ENCODE measurements around the gene DPM2.

Gene DPM2

DNA sequence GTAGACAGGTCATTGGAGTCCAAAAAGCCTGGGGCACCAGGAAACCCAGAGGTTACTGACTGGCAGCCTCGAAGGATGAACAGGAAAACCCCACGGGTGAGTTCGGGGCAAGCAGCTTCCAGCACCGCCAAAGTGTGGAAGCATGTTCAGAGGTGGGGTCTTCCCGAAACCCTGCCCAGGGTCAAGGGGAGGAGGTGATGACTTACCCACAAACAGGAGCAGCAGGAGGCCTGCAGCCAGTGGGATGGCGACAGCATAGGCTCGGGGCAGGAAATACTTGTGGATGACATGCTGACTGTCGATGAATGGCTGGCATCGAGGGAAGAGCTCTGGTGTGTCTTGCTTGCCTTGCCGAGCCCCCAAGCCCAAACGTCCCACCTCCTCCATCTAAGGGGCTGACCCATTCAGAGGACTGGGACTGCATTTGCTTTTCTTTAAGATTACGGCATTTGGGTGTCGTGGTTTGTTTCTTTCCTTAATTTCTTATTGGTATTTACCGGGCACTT, 1.3 kb downstream of the DPM2 start:
- DNase-seq (ENCODE audit: low read depth in 2 of 2): no peak

- DNase-seq (ENCODE audit: low read depth in 2 of 2): no peak
Observed at GRCh38 chr9:127935765-127936221, 1.9 kb downstream of the DPM2 start.

GRCh38 chr9:127934986-127935385, 2.7 kb downstream of the DPM2 start:
- DNase-seq (ENCODE audit: low read depth in 2 of 2): no peak

DNA sequence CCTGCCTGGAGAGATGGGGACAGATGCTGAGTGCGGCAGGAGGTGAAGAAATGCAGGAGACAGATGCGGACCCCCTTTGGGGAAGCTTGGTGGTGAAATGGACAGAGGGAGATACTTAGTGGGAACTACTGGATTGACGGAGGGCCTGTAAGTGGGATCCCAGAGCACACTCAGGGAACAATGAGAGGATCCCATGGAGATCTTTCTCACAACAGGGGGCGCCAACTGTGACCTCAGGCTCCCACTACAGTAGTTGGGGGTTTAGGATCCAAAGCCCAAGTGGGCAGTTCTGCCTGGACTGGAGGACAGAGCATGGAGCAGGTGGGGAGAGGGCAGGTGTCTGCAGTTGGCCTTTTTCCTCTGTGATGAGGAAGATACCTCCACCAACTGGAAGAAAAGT, 3.4 kb downstream of the DPM2 start:
- no peak for DNase-seq (ENCODE audit: low read depth in 2 of 2)

DNA sequence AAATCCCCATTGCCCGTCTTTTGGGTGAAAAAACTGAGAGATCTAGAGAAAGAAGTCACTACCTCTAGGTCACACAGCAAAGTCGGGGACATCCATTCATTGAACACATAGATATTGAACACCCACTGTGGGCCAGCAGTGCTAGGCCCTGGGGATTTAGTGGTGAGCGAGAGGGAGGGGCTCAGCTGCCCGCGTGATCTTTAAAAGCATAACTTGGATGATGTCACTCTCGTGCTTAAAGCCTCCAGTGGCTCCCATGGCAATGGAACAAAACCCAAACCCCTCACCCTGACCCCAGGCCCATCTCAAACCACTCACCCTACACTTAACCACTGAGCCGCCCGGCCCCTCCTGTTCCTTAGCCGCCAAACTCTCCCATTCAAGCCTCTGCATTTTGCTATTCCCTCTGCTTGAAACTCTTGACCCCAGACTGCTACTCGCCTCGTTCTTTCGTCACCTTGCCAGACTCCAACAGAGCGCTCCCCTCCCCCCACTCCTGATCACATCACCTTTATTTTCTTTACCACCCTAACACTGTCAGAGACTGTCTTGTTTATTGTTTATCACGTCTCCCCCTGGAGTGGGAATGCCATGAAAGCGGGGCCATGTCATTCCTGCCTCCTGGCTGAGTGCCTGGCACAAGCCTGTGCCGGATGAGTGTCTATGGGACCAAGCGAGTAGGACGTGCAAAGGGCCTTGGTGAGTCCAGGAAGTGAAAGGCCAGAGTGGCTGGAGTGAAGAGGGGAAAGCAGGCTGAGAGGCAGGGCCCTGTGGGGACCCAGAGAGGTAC, 6.4 kb downstream of the DPM2 start:
- no peak for DNase-seq (ENCODE audit: low read depth in 2 of 2)

DNA sequence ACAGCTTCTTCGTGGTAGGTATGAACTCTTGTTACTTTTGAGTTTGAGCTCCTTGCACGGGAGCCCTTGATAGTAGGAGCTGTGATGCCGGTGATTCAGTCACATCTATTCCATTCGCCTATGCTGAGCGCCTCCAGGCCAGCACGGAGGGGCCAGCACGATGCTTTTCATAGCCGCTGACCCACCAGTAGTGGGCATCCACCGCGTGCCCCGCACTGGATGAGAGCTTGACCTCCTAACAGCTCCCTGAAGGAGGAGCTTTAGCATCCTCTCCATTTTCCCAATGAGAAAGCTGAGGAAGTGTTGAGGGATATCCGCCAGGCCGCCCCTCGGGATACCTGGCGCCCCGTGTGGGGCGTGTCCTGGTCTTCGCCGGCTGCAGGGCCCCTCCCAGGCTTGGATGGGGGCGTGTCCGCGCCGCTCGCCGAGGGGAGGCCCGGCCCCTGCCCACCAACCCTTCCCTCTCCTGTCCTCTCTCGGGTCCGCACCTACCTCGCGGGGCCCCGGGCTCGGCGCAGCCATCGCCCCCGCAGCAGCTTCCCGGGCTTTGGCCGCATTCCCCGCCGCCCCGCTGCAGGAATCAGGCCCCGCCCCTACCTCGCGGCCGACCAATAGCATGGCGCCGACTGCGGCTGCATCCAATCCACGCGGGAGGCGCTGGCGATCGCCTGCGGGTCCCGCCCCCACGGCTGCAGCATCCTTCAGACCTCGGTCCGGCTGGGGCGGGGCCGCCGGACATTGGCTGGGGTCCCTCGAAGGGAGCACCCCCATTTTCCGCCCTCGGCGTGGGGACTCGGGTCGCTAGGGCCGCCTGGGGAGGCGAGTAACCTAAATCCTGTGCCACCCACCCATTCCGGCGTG, 7.2 kb downstream of the DPM2 start, which contains the start of gene PIP5KL1:
Gene PIP5KL1, minus strand, starts transcription at position 547 of the 861 bp plus-strand sequence. Its CDS starts 25 bp downstream, at position 522.
- DNase-seq (ENCODE audit: low read depth in 2 of 2): peak in 1 of 2 experiments; percentile 65

DNA sequence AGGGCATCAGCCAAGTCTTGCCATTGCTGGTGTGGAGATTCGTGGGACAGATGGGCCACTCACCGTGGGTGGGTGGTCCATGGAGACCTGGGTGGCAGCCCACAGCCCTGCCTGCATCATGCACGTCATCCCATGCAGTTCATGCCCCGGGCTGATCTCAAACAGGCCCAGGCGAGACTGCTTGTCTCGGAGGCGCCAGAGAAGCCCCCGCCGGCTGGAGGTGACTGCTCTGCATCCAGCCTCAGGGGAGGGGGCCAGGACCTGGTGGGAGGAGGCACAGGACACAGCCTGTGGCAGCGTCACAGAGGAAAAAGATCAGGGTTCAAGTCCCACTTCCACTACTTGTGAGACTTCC, 8.1 kb downstream of the DPM2 start:
- no peak for DNase-seq (ENCODE audit: low read depth in 2 of 2)

DNA sequence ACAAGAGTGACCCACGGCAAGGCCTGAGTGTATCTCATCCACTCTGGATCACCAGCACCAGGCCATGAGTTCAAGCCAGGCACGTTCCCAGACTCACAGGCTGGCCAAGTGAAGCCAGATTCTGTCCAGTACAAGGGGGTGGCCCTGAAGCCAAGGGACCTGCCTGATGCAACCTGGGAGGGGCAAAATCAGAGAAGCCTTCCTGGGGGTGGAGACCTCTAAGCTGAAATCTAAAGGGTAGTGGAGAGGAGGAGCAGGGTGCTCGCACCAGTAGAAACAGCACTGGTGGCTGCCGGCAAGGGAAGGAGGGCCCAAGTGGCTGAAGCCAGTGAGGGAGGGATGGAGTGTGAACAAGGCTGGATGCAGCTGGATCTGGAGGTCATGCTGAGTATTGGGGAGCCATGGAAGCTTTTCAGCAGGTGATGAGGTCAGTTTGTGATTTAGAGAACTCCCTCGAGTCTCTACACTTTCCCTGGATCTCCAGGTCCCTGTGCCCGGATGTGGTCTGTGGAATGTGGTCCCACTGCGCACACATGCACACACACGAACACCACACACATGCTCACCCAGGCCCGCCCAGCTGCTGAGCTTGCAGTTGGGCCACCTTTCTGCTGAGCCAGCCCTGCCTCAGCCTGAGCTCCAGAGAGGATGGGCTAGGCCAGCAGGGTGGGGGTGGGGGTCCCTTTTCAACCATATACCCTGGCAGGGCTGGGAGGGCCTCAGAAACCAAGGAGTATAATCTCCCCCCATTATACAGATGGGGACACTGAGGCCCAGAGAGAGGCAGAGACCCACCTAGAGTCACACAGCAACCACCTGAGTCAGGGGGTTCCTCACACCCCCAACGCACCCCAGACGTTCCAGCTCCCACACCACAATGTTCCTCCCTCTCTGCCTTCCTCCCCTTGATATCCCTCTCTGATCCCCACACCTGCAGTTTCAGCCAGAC, 8.7 kb downstream of the DPM2 start:
- no peak for DNase-seq (ENCODE audit: low read depth in 2 of 2)

- no peak for DNase-seq (ENCODE audit: low read depth in 2 of 2)
Observed at GRCh38 chr9:127927988-127928675, 9.5 kb downstream of the DPM2 start.

- peak in 1 of 2 experiments; percentile 72 for DNase-seq (ENCODE audit: low read depth in 2 of 2)
Observed at GRCh38 chr9:127927201-127927987, 10.3 kb downstream of the DPM2 start.

- DNase-seq (ENCODE audit: low read depth in 2 of 2): no peak
Observed at GRCh38 chr9:127926906-127927200, 10.8 kb downstream of the DPM2 start.

GRCh38 chr9:127925959-127926905, 11.4 kb downstream of the DPM2 start:
- no peak for DNase-seq (ENCODE audit: low read depth in 2 of 2)

- no peak for DNase-seq (ENCODE audit: low read depth in 2 of 2)
Observed at GRCh38 chr9:127924736-127925444, 12.8 kb downstream of the DPM2 start.

DNA sequence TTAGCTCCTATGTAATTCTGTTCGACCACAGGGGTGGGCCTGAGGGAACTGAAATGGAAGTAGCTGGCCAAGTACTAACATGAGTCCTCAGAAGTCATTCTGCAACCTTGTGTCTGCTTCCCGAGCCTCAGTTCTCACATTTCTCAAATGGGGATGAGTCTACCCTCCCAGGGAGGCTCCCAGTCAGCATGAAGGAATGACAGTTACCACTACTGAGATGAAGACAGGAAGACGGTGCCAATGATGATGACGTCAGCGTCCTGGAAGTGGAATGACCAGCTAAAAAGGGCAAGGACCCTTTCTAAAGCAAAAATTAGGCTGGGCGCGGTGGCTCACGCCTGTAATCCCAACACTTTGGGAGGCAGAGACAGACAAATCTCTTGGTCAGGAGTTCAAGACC, 13.9 kb downstream of the DPM2 start:
- DNase-seq (ENCODE audit: low read depth in 2 of 2): no peak

- no peak for DNase-seq (ENCODE audit: low read depth in 2 of 2)
Observed at GRCh38 chr9:127923046-127923445, 14.6 kb downstream of the DPM2 start.

- peak; percentile 63 to 76 for DNase-seq (ENCODE audit: low read depth in 2 of 2)
Observed at GRCh38 chr9:127921557-127922120, 16.0 kb downstream of the DPM2 start.

DNA sequence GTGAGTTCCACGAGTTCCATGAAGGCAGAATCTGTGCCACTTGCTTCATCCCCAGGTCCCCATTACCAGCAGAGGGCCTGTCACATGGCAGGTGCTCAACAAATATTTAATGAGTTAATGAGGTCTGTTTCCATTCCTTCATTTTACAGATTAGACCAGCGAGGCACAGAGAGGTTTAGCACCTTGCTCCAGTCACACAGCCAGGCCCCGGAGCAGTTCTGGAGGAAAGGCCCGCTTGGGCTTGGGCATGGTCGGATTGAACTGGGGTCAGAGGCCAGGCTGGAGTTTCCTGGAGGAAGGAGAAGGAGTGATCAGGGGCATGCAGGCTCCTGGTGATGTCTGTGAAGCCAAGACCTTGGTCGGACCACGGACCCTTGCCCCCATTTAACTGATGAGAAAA, 16.9 kb downstream of the DPM2 start:
- no peak for DNase-seq (ENCODE audit: low read depth in 2 of 2)

GRCh38 chr9:127919253-127919815, 18.3 kb downstream of the DPM2 start:
- no peak for DNase-seq (ENCODE audit: low read depth in 2 of 2)

All from stimulated activated CD4-positive, alpha-beta T cell treated with anti-CD3 and anti-CD28 coated beads, Interleukin-12 subunit alpha, Interleukin-12 subunit beta, amount 100 ng/mL, for 24 hours (primary cell).